Heart right ventricle (tissue), 16 donors: ENCODE results near the gene ZNF761. TPM values are rescaled to one million over a fixed set of nuclear protein-coding genes. Genes with fewer than 3 reads are reported as not detected.
"Not testable (repeated sequence)": the region's sequence is repeated elsewhere in the genome, so short reads cannot be mapped to it uniquely, and the experiment has no call there.

ENCODE experiments used
- ATAC-seq, 8 donors: fragments of 200-7000 bp; cut with Tn5 transposase; one replicate each; pipeline ENCODE4 v1.9.1; 2020; ENCODE audit warnings: mild to moderate bottlenecking in 8 of 8, moderate library complexity in 8 of 8, moderate number of reproducible peaks in 1 of 8
- DNase-seq, 2 donors: peaks; one replicate each; pipeline ENCODE4 v3.0.0-alpha.2; 2020
- H3K27ac ChIP-seq, 10 donors: fragments of 200-600 bp; sonication (generic) in 2 of 10; one replicate each; pipeline versions ENCODE4 v1.5.0 to v1.8.0; 2020 to 2022; ENCODE audit warnings: mild to moderate bottlenecking in 3 of 10
- H3K27me3 ChIP-seq, 7 donors: fragments of 200-600 bp; one replicate each; pipeline ENCODE4 v1.8.0; 2021 to 2022; ENCODE audit warnings: mild to moderate bottlenecking in 2 of 7
- H3K36me3 ChIP-seq, 9 donors: fragments of 200-600 bp; sonication (generic) in 1 of 9; one replicate each; pipeline versions ENCODE4 v1.5.0 to v1.8.0; 2020 to 2022; ENCODE audit warnings: mild to moderate bottlenecking in 2 of 9
- H3K4me1 ChIP-seq, 9 donors: fragments of 200-600 bp; sonication (generic) in 1 of 9; one replicate each; pipeline versions ENCODE4 v1.5.0 to v1.8.0; 2020 to 2022; ENCODE audit warnings: mild to moderate bottlenecking in 4 of 9
- H3K4me3 ChIP-seq, 10 donors: fragments of 200-600 bp; sonication (generic) in 2 of 10; one replicate each; pipeline versions ENCODE4 v1.5.0 to v1.8.0; 2020 to 2022; ENCODE audit warnings: mild to moderate bottlenecking in 7 of 10, moderate library complexity in 2 of 10
- H3K9me3 ChIP-seq, 11 donors: fragments of 200-600 bp in 10 of 11; sonication (generic) in 2 of 11; one replicate each; pipeline versions ENCODE4 v1.5.0 to v1.8.0; 2013 to 2022; ENCODE audit warnings: mild to moderate bottlenecking in 2 of 11, control low read depth in 1 of 11, moderate library complexity in 1 of 11
- CTCF ChIP-seq, 9 donors: fragments of 200-600 bp; sonication (generic) in 2 of 9; IDR thresholded peaks; one replicate each; pipeline versions ENCODE4 v1.5.0 to v1.8.0; 2021 to 2022; ENCODE audit warnings: antibody characterized with exemption in 9 of 9, mild to moderate bottlenecking in 5 of 9, moderate library complexity in 1 of 9
- WGBS, 2 donors: extraction: QIAGEN DNeasy Blood & Tissue Kit; methylation state at CpG; one replicate each; pipeline ENCODE4 v1.1.7; 2013; ENCODE audit warnings: inconsistent platforms in 1 of 2; 5-methylcytosine and 5-hydroxymethylcytosine counted together
- intact Hi-C, 10 donors: fragments of 100-400 bp; cut with DNase I; formaldehyde crosslinking; loops; one replicate each; pipeline versions ENCODE4 v1.11.1 to v1.14.2; 2022
- polyA plus RNA-seq, 2 donors: library from polyadenylated mRNA; stranded (reverse); fragments of 200-250 nt; gene quantifications; one replicate each; pipeline ENCODE4 v1.2.3, GENCODE V29; 2013
- total RNA-seq, 10 donors: library from RNA; stranded (reverse); fragmentation: NEBNext Ultra II Directional in 3 of 10; extraction: Animal tissue kit (Norgen Biotek cat#: 25700) in 3 of 10; gene quantifications; one replicate each; pipeline versions ENCODE4 v1.2.1 to v1.2.4, GENCODE V29; 2021 to 2023
- donor health status: Arrhythmogenic right ventricular cardiomyopathy.
- donor health status: ischemic (EF 13 %, LVEDD 7.1; RV severe dilation, severe dysfunction).
- donor health status: healthy with polysubstance abuse.
- donor health status: DM: no; HTN: yes; CAD: no.
- donor health status: DM: no; HTN: no; CAD: no.
- donor health status: ischemic (EF 25% LVEDD 6.9; RV normal size, moderate dysfunction).
- donor health status: ischemic (EF 25% LVEDD 5.7; RV mildly dilated, moderate dysfunction).
- donor health status: healthy.
- donor health status: DM: yes; HTN: yes; CAD: no.
- donor health status: Ischemic cardiomyopathy.
- donor health status: ischemic (EF 35%, LVEDD 5.7; RV mildly dilated, moderate dysfunction).
- donor health status: nonischemic (EF 11% LVEDD 7.7; RV severe dilation, severe dysfunction).
- donor health status: DM: yes; HTN: yes; CAD: no.
- donor health status: PGD.
- donor health status: ischemic (EF 29% LVEDD 5.4; RV normal size, mild dysfunction).
- donor health status: nonischemic (EF 23%, LVEDD 6.1; RV moderate dilation, normal function).

ZNF761 gene
- total and polyA plus RNA-seq, 12 donors: 2.4 to 6.9 (median 3.4) TPM

- Histone ChIP-seq H3K36me3 (peaks cover 0 to 70% (median 50%) of the 10 kb centered on the region in 9 donors), H3K4me3 (no peak overlapping the region), H3K9me3 (peaks cover 0 to 98% (median 12%) of the 10 kb centered on the region in 11 donors), H3K27me3 (no peaks in the 10 kb centered on the region), H3K27ac (no peak overlapping the region), H3K4me1 (no peaks in the 10 kb centered on the region)
- ATAC-seq (no peak), DNase-seq (no peak)
- intact Hi-C loops: no loop called here
- 92 to 98% methylated on average over 9 of the region's 9 CpGs for WGBS, 2 donors
- TF ChIP-seq CTCF (IDR thresholded peaks at IDR 0.05): no peak
Measured at GRCh38 chr19:53455828-53456227, 24.0 kb downstream of the ZNF761 start.

GRCh38 chr19:53460131-53460721 lies 28.4 kb downstream of the ZNF761 start:
- ATAC-seq, DNase-seq, H3K4me1 ChIP-seq, intact Hi-C loops, H3K27ac ChIP-seq, H3K4me3 ChIP-seq: not testable (repeated sequence)
- 33 to 49% methylated on average over 11 of the region's 11 CpGs for WGBS, 2 donors
- Histone ChIP-seq H3K9me3 (peaks cover 0 to 79% (median 12%) of the 10 kb centered on the region in 11 donors), H3K27me3 (peaks cover 0 to 12% (median 3%) of the 10 kb centered on the region in 7 donors), H3K36me3 (peaks cover 0 to 26% (median 7%) of the 10 kb centered on the region in 9 donors)

GRCh38 chr19:53461866-53462265 lies 30.1 kb downstream of the ZNF761 start:
- H3K4me1 ChIP-seq: peaks cover 0 to 8% (median 4%) of the 10 kb centered on the region in 9 donors

GRCh38 chr19:53462861-53463260 lies 31.1 kb downstream of the ZNF761 start:
- Histone ChIP-seq H3K4me3 (peak overlapping the region in 2 of 10 donors; percentile 18 to 28), H3K36me3 (no peaks in the 10 kb centered on the region), H3K9me3 (peaks cover 0 to 53% (median 6%) of the 10 kb centered on the region in 11 donors), H3K27ac (peak overlapping the region in 1 of 10 donors; percentile 28), H3K4me1 (peaks cover 0 to 12% (median 6%) of the 10 kb centered on the region in 9 donors), H3K27me3 (peaks cover 0 to 12% (median 6%) of the 10 kb centered on the region in 7 donors)
- WGBS, 2 donors: 41 to 47% methylated on average over 14 of the region's 14 CpGs
- TF ChIP-seq CTCF (IDR thresholded peaks at IDR 0.05): no peak
- ATAC-seq (no peak), DNase-seq (no peak)
- intact Hi-C loops: no loop called here

More at GRCh38 chr19:53461866-53462265, 30.1 kb downstream of the ZNF761 start:
- Histone ChIP-seq H3K27ac (no peak overlapping the region), H3K4me3 (no peak overlapping the region), H3K9me3 (peaks cover 0 to 63% (median 6%) of the 10 kb centered on the region in 11 donors), H3K27me3 (peaks cover 0 to 12% (median 6%) of the 10 kb centered on the region in 7 donors), H3K36me3 (peaks cover 0 to 10% (median 0%) of the 10 kb centered on the region in 9 donors)
- intact Hi-C loops: no loop called here
- no peak for TF ChIP-seq CTCF (IDR thresholded peaks at IDR 0.05)
- no peak for DNase-seq
- no peak for ATAC-seq
- WGBS, 2 donors: 94 to 95% methylated on average over 6 of the region's 6 CpGs

GRCh38 chr19:53463263-53463662 lies 31.5 kb downstream of the ZNF761 start:
- intact Hi-C loops: no loop called here
- WGBS, 2 donors: 9 to 11% methylated on average over 18 to 19 of the region's 19 CpGs
- no peak overlapping the region for H3K27ac ChIP-seq

More at GRCh38 chr19:53463263-53463662, 31.5 kb downstream of the ZNF761 start:
- Histone ChIP-seq H3K27me3 (peaks cover 0 to 12% (median 6%) of the 10 kb centered on the region in 7 donors), H3K4me1 (peaks cover 0 to 16% (median 9%) of the 10 kb centered on the region in 9 donors), H3K9me3 (peaks cover 0 to 49% (median 3%) of the 10 kb centered on the region in 11 donors), H3K4me3 (peak overlapping the region in 2 of 10 donors; percentile 18 to 28), H3K36me3 (no peaks in the 10 kb centered on the region)
- peak in 7 of 8 donors; percentile 23 to 53 (median 43) for ATAC-seq
- TF ChIP-seq CTCF (IDR thresholded peaks at IDR 0.05): no peak
- DNase-seq: peak; percentile 64 to 70
